ENCODE results near the gene PDE10A. TPM values are rescaled to one million over a fixed set of nuclear protein-coding genes. Genes with fewer than 3 reads are reported as not detected.

Gene PDE10A
- total and polyA plus RNA-seq, 2 of the 4 experiments (the other 2 are of a cell fraction), result 3.4 to 12.4 TPM

DNA sequence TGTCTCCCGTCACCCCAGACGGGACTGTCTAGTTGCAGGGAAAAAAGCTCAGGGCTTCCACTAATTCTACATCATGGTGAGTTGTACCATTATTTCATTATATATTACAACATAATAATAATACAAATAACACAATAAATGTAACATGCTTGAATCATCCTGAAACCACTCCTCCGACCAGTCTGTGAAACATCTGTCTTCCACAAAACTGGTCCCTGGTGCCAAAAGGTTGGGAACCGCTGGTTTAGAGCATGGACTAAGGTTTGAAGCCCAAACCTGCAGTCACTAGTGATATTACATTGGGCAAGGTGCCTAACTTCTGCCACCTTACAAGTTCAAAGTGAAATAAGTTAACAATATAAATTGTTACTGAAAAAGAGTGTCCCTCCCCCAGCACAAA is 175.7 kb downstream of the PDE10A start:
- no peak overlapping the region for H3K27ac ChIP-seq (ENCODE audit: insufficient read depth, low read length)
- BruUV-seq (replicated peaks), result no TSS peak
- no peak overlapping the region for H2AFZ ChIP-seq (replicated peaks; ENCODE audit: low read length, poor library complexity)
- H2BK20ac ChIP-seq (ENCODE audit: low read depth, low read length), result no peak overlapping the region
- no peaks in the 10 kb centered on the region for H3K36me3 ChIP-seq (ENCODE audit: control insufficient read depth, insufficient read depth, low read length)
- peaks cover 12% of the 10 kb centered on the region for H3K4me1 ChIP-seq (ENCODE audit: control insufficient read depth, insufficient read depth, low read length)
- H2BK15ac ChIP-seq (ENCODE audit: low read depth, low read length), result no peak overlapping the region
- ChIA-PET CTCF (no interaction called here), POLR2A (ENCODE audit: unreplicated experiment) (no interaction called here)
- H3K4ac ChIP-seq (ENCODE audit: low read depth, low read length), result no peak overlapping the region; the same call in 1 of the 2 replicates
- dilution Hi-C loops (cut with HindIII; ENCODE audit: low sequenced_read_pairs, unreplicated experiment), result no loop called here
- DNase-seq (peak; percentile 29), ATAC-seq (ENCODE audit: low read depth) (peak; percentile 35; the same call in 1 of the 2 replicates)
- no peak overlapping the region for H4K8ac ChIP-seq (ENCODE audit: low read depth in 2 of 2, low read length in 2 of 2)
- H2BK5ac ChIP-seq (ENCODE audit: low read depth, low read length, poor library complexity, severe bottlenecking), result no peak overlapping the region
- no CpG with 5 or more reads among the region's 4 CpGs for WGBS, 2 experiments (ENCODE audit: extremely low coverage in 2 of 2, insufficient read length in 1 of 2)
- no peak overlapping the region for H2AK5ac ChIP-seq (ENCODE audit: low read depth, low read length)
- peaks cover 8 to 15% of the 10 kb centered on the region in 2 experiments; a peak in 2 of 4 replicates for H3K79me1 ChIP-seq (ENCODE audit: low read depth in 1 of 2, low read length in 2 of 2)
- H3K9me1 ChIP-seq (ENCODE audit: insufficient read depth, low read length), result no peaks in the 10 kb centered on the region; the same call in 1 of the 2 replicates
- H3K4me2 ChIP-seq (ENCODE audit: low read depth, low read length), result no peak overlapping the region
- no peak overlapping the region for H2AK9ac ChIP-seq (replicated peaks; ENCODE audit: low read depth, low read length, poor library complexity)
- no peak overlapping the region for H4K5ac ChIP-seq (ENCODE audit: low read depth, low read length)
- H2BK120ac ChIP-seq (ENCODE audit: low read depth, low read length), result no peak overlapping the region
- H3K9me3 ChIP-seq (ENCODE audit: control insufficient read depth, insufficient read depth, low read length), result no peaks in the 10 kb centered on the region
- in situ Hi-C loops (cut with MboI; ENCODE audit: low sequenced_read_pairs), result no loop called here
- H3K4me3 ChIP-seq (ENCODE audit: insufficient read depth, low read depth, low read length), result no peak overlapping the region
- no peak overlapping the region for H3K9ac ChIP-seq (ENCODE audit: low read depth, low read length)
- no peak overlapping the region for H3K14ac ChIP-seq (replicated peaks; ENCODE audit: low read depth, low read length)
- H3K27me3 ChIP-seq (ENCODE audit: control insufficient read depth, insufficient read depth, low read length), result no peaks in the 10 kb centered on the region
- peak overlapping the region; percentile 35; the same call in 1 of the 2 replicates for H3K18ac ChIP-seq (ENCODE audit: low read depth, low read length)
- no peak overlapping the region for H4K91ac ChIP-seq (ENCODE audit: insufficient read depth, low read depth, low read length)
- TF ChIP-seq NFE2L2 (IDR thresholded peaks at IDR 0.05; ENCODE audit: low read depth, low read length) (no peak), CHD1 (IDR thresholded peaks at IDR 0.05; ENCODE audit: low read depth, low read length) (no peak), FOS (IDR thresholded peaks at IDR 0.05; ENCODE audit: low read depth, low read length) (no peak), MAZ (IDR thresholded peaks at IDR 0.05; ENCODE audit: borderline replicate concordance, low read depth, low read length) (no peak), MAFK (IDR thresholded peaks at IDR 0.05; ENCODE audit: low read depth, low read length) (no peak), POLR2A (IDR thresholded peaks at IDR 0.05; ENCODE audit: low read depth, low read length) (no peak), CEBPB (IDR thresholded peaks at IDR 0.05; ENCODE audit: low read depth, low read length) (no peak), RCOR1 (IDR thresholded peaks at IDR 0.05; ENCODE audit: insufficient replicate concordance, low read length) (no peak), RAD21 (IDR thresholded peaks at IDR 0.05; ENCODE audit: low read length) (no peak), MXI1 (IDR thresholded peaks at IDR 0.05; ENCODE audit: borderline replicate concordance, low read depth, low read length) (no peak), ELK1 (IDR thresholded peaks at IDR 0.05; ENCODE audit: borderline replicate concordance, low read depth, low read length) (no peak)
- TF ChIP-seq, protein P1, sequence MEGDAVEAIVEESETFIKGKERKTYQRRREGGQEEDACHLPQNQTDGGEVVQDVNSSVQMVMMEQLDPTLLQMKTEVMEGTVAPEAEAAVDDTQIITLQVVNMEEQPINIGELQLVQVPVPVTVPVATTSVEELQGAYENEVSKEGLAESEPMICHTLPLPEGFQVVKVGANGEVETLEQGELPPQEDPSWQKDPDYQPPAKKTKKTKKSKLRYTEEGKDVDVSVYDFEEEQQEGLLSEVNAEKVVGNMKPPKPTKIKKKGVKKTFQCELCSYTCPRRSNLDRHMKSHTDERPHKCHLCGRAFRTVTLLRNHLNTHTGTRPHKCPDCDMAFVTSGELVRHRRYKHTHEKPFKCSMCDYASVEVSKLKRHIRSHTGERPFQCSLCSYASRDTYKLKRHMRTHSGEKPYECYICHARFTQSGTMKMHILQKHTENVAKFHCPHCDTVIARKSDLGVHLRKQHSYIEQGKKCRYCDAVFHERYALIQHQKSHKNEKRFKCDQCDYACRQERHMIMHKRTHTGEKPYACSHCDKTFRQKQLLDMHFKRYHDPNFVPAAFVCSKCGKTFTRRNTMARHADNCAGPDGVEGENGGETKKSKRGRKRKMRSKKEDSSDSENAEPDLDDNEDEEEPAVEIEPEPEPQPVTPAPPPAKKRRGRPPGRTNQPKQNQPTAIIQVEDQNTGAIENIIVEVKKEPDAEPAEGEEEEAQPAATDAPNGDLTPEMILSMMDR (conservative IDR thresholded peaks at IDR 0.05; ENCODE audit: low read depth, low read length), result no peak
- intact Hi-C loops (cut with micrococcal nuclease), result no loop called here
- H4K20me1 ChIP-seq (ENCODE audit: insufficient read depth, low read length), result no peaks in the 10 kb centered on the region
- no peak overlapping the region for H3K23ac ChIP-seq (ENCODE audit: low read depth, low read length)
- H3K56ac ChIP-seq (ENCODE audit: extremely low read depth, insufficient read depth, low read length), result no peak overlapping the region
